Dedifferentiated amniotic fluid mesenchymal stem cell (primary cell): Measurements from ENCODE around the gene MROH2A.

Experiments used
- DNase-seq: peaks from one replicate; pipeline ENCODE4 v3.0.0-alpha.2; 2016; ENCODE audit errors: extremely low spot score

Gene MROH2A

DNA sequence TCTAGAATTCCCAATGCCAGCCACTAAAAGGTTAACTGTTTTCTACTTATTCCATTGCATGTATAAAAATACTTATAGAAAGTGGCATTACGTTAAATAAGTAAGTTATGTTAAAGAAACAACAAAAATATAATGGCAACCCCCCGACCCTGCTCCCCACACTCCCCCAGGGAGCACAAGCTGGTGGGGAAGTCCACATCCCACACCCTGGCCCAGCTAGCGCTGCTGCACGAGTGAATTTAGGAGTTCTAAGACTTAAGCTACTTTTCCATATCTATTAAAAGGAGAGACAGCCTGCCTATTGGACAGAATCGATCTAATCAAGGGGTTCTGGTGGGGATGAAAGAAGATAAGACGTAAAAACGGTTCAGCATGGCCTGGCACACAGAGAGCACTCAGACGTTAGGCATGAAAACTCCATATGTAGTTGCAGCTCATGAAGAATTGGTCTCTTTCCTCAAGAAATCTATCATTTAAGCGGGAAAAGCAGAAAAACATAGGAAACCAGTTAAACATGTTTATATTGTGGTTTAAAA, 59.6 kb downstream of the MROH2A start:
- no peak for DNase-seq

DNA sequence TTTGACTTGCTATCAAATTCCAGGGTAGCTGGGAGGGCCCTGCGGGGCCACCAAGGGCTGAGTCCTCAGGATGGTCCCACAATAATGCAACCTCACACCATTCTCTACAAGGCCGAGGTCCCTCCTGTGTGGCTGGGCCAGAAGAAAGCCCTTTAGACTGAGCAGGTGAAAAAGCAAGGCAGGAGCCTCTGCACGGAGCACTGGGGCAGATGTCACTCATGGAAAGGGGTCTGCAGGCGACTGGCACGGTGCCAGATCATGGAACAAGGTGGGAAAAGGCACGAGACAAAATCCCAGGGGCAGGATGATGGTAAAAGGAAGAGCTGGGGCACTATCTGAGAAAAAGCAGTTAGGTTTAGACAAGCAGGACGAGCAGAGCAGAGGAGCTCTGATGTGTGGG, 60.1 kb downstream of the MROH2A start:
- no peak for DNase-seq

DNA sequence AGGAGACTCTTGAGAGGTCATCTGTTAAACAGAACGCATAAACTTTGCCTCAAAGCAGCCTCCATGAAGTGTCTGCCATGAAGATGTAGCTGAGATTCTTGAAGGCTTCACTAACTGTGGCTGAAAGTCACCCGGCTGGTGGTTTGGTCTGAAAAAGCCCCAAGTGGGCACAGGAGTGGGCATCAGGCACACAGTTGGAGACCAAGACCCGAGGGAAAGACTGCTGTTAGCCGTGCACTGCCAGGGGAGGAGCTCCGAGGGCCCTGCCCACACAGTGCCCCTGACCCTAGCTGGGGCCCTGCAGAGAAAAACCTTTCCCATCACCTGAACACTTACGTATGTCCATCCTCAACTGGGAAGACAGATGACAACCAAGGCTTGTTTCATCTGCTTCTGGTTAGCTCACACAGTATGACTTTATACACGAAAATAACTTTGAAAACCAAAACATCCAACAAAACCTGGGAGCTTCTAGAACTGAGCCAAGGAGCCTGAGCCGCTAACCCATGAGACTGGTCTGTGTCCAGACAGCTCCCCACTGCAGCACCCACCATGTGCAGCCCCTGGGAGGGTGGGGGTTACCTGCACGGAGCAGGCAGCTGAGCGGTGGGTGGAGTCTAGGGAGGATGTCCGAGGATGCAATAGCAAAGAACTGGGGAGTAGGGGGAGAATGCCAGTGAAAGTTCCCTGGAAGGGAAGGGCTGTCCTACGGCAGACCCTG, 60.8 kb downstream of the MROH2A start:
- no peak for DNase-seq

DNA sequence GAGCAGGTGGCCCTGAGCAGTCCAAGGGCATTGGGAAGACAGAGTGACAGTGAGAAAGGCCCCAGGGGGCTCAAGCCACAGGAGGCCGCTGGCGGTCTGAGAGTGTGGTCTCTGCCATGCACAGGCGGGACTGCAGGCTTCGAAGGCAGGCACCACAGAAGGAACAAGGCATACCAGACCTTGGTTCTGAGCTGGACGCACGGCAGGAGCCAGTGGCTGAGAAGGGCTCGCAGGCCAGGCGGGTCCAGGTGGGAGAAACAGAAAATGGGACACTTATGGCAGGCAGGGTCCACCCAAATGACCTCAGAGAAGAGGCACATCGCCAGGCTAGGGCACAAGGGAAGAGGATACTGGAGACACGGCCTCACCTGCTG, 61.3 kb downstream of the MROH2A start:
- DNase-seq: no peak

DNA sequence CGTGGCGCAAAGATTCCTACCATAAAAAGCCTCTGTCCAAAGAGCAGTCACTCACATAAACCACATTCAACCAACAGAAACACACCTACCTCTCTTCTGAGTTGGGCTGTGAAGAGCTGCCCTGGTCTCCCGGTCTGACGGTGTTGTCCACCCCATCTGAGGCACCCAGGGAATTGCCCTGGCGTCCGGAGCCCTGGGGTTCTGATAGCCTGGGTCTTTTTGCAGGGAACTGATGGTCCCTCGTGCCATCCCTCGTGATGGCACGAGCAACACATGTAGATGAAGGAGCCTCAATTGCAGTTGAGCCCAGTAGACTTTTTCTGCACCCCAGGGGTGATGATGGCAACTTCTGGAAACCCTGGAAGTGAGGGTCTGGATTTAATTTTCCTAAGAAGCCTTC, 62.4 kb downstream of the MROH2A start:
- no peak for DNase-seq

DNA sequence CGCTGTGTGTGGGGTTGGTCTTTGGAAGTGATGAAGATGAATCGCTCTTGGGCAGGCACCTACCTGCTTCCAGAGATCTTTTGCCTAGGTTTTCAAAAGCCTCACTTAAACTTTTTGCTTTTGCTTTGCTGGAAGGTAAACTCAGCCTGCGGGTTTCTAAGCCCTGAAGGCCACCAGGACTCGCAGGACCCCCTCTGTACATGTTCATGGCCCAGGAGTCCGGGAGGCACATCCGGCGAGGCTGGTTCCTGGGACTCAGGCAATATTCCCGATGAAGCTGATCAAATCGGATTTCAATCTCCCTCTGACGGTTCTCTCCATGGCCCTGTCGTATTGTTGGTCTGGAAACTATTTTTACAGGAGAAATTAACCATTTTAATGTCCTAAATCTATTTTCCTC, 63.1 kb downstream of the MROH2A start:
- DNase-seq: no peak

DNA sequence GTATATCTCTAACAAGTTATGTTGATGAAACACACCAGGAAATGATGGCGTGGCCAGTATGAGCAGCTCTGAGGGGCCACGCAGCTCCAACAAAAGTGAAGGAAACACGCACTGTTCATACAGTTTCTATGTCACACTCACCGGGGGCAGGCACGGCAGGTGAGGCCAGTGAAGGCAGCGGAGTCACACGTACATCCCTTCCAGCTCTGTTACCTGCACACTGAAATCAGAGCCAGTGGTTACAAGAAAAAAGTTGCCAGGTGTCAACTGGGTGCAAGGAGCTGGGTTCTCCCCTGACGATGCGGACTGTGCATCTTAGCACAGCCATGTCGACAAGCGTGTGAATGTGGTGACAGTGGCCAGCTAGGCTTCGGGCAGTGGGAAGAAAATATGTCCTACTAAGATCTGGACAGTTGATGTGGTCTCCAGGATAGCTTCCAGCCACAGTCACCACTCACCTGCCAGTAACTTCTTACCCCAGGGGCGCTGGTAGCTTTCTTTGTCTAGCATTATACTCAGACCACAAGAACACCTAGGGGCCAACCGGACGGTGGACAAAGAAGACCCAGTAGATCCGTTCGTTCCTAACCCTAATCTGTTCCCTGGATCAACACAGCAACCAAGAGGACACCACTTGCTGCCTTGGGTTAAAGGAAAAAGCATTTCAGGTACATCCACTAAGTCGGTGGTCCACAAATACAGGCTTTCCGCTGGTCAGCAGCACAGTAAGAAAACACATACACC, 66.1 kb downstream of the MROH2A start:
- no peak for DNase-seq

DNA sequence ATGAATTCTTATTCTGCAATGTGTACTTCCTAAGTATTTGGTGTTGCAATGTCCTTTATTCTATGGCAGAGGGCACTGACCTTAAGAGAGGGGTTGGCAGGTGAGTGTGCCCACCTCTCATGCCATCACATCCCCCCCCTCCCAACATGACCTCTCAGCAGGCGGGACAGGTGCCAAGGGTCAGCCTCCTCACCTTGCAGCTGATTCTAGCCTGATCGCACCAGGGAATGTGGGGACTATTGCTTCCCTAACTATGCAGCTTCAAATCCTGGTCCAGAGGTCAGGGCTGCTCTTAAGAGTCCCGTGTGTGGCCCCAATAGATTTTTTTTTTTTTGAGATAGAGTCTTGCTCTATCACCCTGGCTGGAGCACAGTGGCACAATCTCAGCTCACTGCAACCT, 66.7 kb downstream of the MROH2A start:
- no peak for DNase-seq

DNA sequence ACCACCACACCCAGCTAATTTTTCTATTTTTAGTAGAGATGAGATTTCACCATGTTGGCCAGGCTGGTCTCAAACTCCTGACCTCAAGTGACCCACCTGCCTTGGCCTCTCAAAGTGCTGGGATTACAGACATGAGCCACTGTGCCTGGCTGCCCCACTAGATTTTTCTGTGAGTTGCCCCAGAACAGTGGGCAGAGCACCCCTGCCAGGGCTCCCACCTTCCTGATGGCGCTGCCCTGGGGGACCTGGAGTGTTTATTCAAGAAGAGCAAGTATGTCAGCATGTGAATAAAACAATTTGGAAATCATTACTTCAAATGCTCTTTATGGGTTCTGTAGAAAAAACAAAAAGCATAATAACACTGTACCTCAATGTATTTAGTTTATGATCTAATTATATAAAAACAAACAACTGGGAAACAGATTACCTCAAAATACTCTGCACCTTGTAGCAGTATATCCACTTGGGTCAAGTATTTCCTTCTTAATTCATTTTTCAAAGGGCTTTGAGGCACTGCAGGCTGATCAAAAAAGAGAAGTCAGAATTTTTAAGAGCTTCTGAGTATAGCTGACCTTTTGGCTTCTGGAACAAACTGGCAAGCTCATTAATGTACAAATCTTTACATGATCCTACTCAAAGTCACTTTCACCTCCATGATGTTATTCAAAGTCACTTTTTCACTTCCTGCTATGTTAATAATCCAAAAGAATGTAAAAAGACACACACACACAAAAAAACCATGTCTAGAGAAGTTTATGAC, 67.4 kb downstream of the MROH2A start:
- DNase-seq: no peak

DNA sequence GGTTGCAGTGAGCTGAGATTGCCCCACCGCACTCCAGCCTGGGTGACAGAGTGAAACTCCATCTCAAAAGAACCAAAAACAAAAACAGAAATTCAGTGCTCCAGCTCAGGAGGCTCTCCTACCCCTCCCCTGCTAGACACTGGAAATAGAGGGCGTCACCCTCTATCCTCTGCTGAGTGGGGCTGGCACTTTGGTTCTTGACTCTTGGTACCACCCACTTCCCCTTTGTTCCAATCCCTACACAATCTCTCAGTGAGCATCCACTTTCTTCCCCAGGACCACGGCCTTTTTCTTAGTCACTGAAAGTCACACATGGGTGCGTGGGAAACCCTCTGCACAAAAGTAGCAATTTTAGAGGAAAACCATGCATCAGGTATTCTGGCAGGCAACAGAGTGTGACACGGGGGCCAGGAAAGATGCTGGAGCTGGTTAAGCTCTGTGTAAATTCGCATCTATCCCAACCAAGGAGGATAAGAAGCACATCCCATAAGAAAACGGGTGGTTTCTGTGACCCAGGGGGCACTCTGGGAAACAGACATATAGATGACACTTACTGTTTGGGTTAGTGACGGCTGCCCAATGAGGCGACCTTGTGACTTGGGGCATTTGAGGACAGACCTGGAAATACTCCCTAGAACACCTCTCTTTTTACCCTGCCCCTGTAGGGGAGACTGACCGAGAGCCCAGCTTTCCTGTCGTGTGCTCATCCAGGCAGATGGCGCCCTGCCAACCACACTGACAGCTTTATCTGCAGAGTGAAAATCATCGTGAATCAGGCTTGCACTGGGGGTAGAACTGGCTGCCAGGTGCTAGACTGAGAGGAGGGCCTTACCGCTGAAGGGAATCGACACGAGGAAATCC, 68.5 kb downstream of the MROH2A start:
- DNase-seq: no peak

DNA sequence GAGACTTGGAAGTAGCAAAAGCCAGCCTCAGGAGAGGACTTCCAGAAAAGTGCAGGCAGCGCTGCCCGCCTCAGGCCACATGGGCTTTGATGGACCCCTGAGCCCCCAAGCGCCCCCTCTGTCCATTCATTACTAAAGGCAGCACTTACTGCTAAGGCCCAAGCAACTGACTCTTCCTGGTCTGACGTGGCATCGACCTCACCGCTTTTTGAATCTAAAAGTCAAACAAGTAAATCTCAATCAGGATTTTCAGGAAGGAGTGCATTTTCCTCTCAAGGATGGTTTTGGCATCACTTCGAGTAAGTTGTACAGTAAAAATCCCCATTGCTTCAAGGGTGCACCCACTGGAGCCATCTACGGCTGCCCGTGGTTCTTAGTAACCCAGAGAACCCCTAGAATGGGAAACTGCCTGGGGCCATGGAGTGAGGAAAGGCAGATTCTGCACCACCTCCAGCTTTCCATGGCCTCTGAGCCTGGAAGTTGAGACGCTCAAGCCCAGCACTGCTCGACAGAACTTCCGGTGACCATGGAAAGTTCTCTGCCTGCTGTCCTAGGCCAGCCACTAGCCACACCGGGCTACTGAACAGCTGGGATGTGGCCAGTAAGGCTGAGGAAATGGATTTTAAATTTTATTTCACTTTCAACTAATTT, 69.2 kb downstream of the MROH2A start:
- DNase-seq: no peak

DNA sequence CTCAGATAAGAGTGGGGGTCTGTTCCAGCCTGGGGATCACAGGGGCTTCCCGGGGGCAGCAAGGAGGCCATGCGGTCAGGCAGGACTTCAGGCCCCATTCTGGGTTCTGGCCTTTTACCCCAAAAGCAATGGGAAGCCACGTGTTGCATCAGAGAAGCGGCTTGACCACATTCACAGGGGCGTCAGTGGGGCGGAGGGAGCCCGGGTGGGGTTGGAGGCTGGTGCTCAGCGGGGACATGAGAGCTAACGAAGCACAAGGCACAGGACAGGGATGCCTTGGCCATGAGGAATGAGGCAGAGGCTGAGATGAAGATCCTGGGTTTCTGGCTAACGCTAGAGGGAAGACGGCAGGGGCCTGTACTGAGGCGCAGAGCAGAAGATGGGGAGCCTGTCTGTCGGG, 70.1 kb downstream of the MROH2A start:
- no peak for DNase-seq

DNA sequence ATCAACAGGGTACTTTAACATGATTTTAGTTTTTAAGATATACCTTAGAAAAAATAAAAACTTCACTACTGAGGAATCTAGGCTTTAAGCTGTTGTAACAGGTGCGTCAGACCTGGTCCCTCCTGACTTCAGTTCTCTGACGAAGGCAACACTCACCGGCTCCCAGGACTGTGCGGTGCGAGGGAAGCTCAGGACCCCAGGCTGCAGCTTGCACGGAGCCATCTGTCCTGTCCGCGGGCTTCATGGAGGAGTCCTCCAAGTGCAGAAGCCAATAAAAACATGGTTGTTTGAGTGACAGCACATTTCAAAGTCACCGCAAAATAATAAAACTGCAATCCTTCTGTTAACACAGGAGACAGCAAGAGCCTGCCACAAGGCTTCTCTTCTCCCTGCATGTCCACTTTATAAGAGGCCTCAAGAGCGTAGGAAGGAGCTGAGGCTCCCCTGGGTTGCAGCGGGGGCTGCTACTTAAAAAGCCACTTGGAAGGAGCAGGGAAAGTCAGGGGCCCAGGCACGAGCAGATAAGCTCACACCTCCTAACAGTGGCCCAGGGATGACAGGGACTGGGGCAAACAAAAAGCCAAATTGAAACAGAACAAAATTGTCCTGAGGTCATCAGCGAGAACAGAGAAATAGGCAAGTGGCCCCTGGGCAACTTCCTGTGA, 71.6 kb downstream of the MROH2A start:
- no peak for DNase-seq

DNA sequence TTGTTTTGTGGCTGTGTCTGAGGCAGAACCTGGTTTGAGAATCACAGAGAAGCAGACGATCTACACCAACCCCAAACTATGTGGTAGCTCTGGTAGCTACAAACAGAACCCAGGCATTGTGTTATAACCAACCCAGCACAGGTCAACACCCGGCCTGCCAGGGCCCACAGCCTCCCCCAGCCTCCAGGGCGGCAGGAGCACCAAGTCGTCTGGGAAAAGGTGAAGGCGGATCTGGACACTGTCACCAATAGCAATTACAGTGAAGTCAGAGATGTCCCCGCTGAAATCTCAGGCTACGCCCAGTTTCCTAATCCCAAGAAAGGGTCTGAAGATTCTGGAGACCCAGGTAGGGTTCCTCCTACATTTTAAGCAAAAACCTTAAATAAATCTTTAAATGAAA, 72.6 kb downstream of the MROH2A start:
- no peak for DNase-seq

DNA sequence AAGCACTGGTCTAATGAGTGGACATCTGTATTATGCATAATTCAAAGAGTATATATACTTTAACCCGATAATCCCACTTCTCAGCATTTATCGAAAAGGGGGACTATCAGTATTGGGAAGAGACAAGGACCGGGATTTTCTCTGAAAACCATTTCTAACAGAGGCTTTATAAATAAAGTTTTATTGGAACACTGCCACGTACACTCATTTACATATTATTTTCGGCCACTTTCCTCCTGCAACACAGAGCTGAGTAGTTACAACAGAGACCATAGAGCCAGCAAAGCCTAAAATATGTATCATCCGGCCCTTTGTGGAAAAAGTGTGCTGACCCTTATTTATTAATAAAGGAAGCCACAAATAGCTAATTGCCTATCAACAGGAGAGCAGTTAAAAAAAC, 73.0 kb downstream of the MROH2A start:
- no peak for DNase-seq

DNA sequence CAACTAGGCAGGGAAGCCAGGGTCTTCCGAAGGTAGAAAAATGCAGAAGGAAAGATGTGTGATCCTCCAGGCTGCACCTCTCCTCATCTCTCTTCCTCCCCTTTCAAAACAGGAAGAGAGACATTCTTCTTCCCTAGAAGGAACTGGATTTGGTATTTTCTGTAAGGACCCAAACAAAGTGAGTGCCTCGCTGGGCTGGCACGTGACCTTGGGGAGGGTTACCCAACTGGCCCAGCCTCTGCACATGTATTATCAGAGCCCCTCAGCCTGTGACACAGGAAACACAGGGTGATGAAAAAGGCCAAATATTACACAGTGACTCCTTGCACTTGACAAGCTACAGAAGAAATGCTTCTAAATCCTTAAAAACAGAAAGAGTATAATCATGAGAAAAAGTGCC, 73.9 kb downstream of the MROH2A start:
- no peak for DNase-seq

DNA sequence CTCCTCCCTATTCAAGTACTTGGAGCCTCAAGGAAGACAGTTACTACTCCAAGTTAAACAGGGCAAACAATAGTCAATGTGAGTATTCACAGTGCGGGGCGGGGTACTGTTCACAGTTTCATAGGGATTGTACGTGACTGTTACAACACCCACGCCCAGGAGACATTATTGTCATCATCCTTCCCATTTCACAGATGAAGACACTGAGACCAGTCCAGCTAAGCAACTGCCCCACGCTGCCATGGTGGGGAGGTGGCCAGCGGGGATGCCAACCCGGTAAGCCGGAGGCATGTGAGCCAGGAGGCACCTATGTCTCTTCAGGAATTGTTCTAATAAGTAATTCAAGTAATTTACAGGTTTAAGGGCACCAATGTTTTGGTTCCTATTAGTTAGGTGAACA, 75.2 kb downstream of the MROH2A start:
- no peak for DNase-seq

DNA sequence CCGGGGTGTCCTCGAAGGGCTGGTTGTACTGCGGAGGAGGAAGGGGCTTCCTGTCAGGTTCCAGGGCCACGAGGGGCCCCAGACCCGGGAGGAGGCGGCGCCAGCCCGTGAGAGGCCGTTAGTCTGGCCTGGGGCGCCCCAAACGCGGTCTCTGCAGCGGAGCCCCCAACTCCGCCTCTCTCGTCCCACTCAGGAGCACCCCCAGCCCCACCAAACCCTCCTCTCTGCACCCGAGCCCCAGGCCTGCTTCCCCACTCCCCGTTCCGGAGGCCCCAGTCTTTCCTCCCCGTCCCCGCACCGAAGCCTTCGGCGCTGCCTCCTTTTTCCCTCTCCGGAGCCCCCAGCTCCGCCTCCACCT, 75.7 kb downstream of the MROH2A start:
- DNase-seq: no peak

DNA sequence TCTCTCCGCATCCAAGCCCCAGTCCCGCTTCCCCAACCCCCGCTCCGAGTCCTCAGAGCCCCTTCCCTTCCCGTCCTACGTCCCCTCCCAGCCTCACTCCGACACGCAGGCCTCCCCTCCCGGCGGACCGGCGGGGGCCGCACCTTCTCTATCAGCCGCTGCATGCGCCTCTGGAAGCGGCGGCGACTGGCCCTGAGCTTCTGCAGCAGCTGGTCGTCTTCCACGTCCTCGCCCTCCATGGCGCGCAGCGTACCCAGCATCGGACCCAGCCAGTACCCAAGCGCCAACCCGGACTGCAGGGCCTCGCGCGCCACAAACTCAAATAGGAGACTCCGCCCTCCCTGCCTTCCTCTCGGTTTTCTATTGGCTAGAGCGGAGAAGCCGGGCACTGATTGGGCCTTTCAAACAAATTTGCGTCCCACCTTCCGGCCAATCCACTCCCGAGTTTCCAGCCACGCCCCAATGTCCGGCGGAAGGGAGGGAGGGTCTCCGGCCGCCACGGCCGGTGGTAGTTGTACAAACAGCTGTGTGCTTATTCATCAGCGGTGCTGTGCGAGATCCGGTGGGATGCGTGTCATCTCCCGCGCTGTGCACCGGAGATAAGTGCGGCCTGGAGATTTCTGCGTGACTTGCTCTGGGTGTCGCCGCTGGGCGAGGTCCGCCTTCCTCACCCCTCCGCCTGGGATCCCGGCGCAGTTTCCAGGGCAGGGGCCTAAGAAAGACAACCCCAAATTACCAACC, 76.3 kb downstream of the MROH2A start, which contains the start of gene HJURP:
TSS of gene HJURP (minus strand) at position 295 of the 741 bp plus-strand sequence. CDS start at position 260, 35 bp downstream.
- DNase-seq: peak; percentile 96

DNA sequence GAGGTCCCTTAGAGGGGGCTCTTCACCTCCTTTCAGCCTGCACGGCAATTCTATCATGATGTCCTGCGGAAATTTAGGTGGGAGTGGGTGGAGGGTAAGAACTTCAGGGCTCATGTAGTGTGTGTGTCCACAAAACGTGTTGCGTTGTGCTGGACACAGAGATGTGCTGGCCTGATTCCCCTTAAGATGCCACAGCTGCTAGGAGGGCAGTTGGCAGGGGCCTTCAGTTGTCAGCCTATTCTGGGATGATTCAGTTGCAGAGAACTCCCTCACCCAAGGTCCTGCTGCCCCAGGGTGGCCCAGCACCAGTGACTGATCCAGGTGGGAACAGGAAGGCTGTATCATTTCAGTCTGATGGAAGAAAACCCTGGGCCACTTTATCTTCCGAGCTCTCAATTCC, 77.2 kb downstream of the MROH2A start:
- no peak for DNase-seq
